ENCODE results near the gene HOXD9.

DNA sequence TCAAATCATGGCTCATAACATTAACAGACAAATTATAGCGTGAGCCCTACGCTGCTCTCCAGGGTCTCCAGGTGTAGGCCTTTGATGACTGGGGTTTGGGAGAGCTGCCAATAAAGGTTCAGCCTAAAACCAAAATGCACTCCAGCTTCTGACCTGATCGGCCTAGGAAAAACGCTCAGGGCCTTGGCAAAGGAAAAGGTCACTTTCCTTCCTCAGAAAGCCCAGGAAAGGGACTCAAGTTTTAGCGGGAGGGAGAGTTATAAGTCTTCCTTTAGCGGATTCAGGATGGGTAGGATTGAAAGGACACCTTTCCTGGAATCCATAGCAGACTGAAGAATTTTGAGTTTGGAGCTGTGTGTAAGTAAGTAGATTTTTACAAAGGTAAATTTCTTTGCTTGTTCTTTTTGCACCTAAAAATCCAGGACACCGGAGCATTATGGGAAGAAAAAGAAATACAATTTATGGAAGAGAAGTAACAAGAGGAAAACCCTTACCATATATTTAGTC, 47.5 kb upstream of the HOXD9 start:
- TF ChIP-seq POLR2A (IDR thresholded peaks at IDR 0.05; ENCODE audit: control extremely low read depth in 1 of 2, low read depth in 2 of 2, low read length in 2 of 2), result no peak
- TF ChIP-seq, protein P1, sequence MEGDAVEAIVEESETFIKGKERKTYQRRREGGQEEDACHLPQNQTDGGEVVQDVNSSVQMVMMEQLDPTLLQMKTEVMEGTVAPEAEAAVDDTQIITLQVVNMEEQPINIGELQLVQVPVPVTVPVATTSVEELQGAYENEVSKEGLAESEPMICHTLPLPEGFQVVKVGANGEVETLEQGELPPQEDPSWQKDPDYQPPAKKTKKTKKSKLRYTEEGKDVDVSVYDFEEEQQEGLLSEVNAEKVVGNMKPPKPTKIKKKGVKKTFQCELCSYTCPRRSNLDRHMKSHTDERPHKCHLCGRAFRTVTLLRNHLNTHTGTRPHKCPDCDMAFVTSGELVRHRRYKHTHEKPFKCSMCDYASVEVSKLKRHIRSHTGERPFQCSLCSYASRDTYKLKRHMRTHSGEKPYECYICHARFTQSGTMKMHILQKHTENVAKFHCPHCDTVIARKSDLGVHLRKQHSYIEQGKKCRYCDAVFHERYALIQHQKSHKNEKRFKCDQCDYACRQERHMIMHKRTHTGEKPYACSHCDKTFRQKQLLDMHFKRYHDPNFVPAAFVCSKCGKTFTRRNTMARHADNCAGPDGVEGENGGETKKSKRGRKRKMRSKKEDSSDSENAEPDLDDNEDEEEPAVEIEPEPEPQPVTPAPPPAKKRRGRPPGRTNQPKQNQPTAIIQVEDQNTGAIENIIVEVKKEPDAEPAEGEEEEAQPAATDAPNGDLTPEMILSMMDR (IDR thresholded peaks at IDR 0.05; ENCODE audit: control extremely low read depth in 1 of 3, insufficient read depth in 1 of 3, low read depth in 1 of 3, low read length in 3 of 3), result no peak
